Osteocyte (in vitro differentiated cells): Measurements from ENCODE around the gene SLC22A17. TPM values are rescaled to one million over a fixed set of nuclear protein-coding genes. Genes with fewer than 3 reads are reported as not detected.

Experiments used
- DNase-seq: peaks from one replicate; pipeline ENCODE4 v3.0.0; 2021; ENCODE audit warnings: mixed read lengths; ENCODE audit not compliant: unreplicated experiment; ENCODE audit errors: extremely low spot score
- H3K27ac Mint-ChIP-seq: one replicate; pipeline ENCODE4 v1.8.0; 2021; ENCODE audit warnings: mild to moderate bottlenecking, mixed read lengths; ENCODE audit not compliant: unreplicated experiment
- H3K27me3 Mint-ChIP-seq: one replicate; pipeline ENCODE4 v1.8.0; 2021; ENCODE audit warnings: mixed read lengths; ENCODE audit not compliant: unreplicated experiment
- H3K36me3 Mint-ChIP-seq: one replicate; pipeline ENCODE4 v1.8.0; 2021; ENCODE audit warnings: mixed read lengths; ENCODE audit not compliant: unreplicated experiment
- H3K4me1 Mint-ChIP-seq: one replicate; pipeline ENCODE4 v1.8.0; 2021; ENCODE audit warnings: mixed read lengths; ENCODE audit not compliant: unreplicated experiment
- H3K4me3 Mint-ChIP-seq: one replicate; pipeline ENCODE4 v1.8.0; 2021; ENCODE audit warnings: mild to moderate bottlenecking, moderate library complexity, mixed read lengths; ENCODE audit not compliant: unreplicated experiment
- H3K9me3 Mint-ChIP-seq: one replicate; pipeline ENCODE4 v1.8.0; 2021; ENCODE audit warnings: mixed read lengths; ENCODE audit not compliant: unreplicated experiment
- CTCF ChIP-seq: fragments of 200-600 bp; sonication (generic); IDR thresholded peaks from 2 replicates; pipeline ENCODE4 v1.5.0; 2021; ENCODE audit warnings: antibody characterized with exemption, mild to moderate bottlenecking, moderate library complexity
- total RNA-seq: library from RNA; stranded (reverse); gene quantifications from 2 replicates; pipeline ENCODE4 v1.2.1, GENCODE V29; 2021

Gene SLC22A17
- total RNA-seq, 1 donor from 2014 or later, result 42.7 TPM

- Mint-ChIP-seq H3K4me3 (no peak overlapping the region), H3K9me3 (no peaks in the 10 kb centered on the region)
Measured at GRCh38 chr14:23358553-23359166, 6.0 kb upstream of the SLC22A17 start.

GRCh38 chr14:23358042-23358441, 5.4 kb upstream of the SLC22A17 start:
- H3K36me3 Mint-ChIP-seq, result peaks cover 18% of the 10 kb centered on the region
- no peak overlapping the region for H3K27ac Mint-ChIP-seq
- TF ChIP-seq CTCF, result no peak
- DNase-seq, result peak; percentile 21
- no peaks in the 10 kb centered on the region for H3K9me3 Mint-ChIP-seq
- no peaks in the 10 kb centered on the region for H3K27me3 Mint-ChIP-seq
- peaks cover 12% of the 10 kb centered on the region for H3K4me1 Mint-ChIP-seq
- no peak overlapping the region for H3K4me3 Mint-ChIP-seq

More at GRCh38 chr14:23358553-23359166, 6.0 kb upstream of the SLC22A17 start:
- Mint-ChIP-seq H3K4me1 (peaks cover 13% of the 10 kb centered on the region), H3K27me3 (no peaks in the 10 kb centered on the region), H3K36me3 (peaks cover 18% of the 10 kb centered on the region), H3K27ac (no peak overlapping the region)
- no peak for TF ChIP-seq CTCF
- peak; percentile 83 for DNase-seq

- Mint-ChIP-seq H3K4me3 (no peak overlapping the region), H3K27ac (no peak overlapping the region), H3K9me3 (no peaks in the 10 kb centered on the region), H3K36me3 (peaks cover 18% of the 10 kb centered on the region), H3K4me1 (peaks cover 15% of the 10 kb centered on the region), H3K27me3 (no peaks in the 10 kb centered on the region)
- TF ChIP-seq CTCF, result no peak
- DNase-seq, result peak; percentile 66
Measured at GRCh38 chr14:23357261-23357660, 4.6 kb upstream of the SLC22A17 start.

- peaks cover 13% of the 10 kb centered on the region for H3K4me1 Mint-ChIP-seq
- H3K27ac Mint-ChIP-seq, result no peak overlapping the region
- no peaks in the 10 kb centered on the region for H3K9me3 Mint-ChIP-seq
- TF ChIP-seq CTCF, result no peak
- peaks cover 18% of the 10 kb centered on the region for H3K36me3 Mint-ChIP-seq
- peak; percentile 32 for DNase-seq
- no peak overlapping the region for H3K4me3 Mint-ChIP-seq
- no peaks in the 10 kb centered on the region for H3K27me3 Mint-ChIP-seq
Measured at GRCh38 chr14:23356662-23357061, 4.0 kb upstream of the SLC22A17 start.

- peaks cover 14% of the 10 kb centered on the region for H3K36me3 Mint-ChIP-seq
- H3K27ac Mint-ChIP-seq, result no peak overlapping the region
- peaks cover 10% of the 10 kb centered on the region for H3K4me1 Mint-ChIP-seq
- H3K4me3 Mint-ChIP-seq, result no peak overlapping the region
- DNase-seq, result peak; percentile 40
- H3K27me3 Mint-ChIP-seq, result no peaks in the 10 kb centered on the region
- TF ChIP-seq CTCF, result no peak
- no peaks in the 10 kb centered on the region for H3K9me3 Mint-ChIP-seq
Measured at GRCh38 chr14:23355871-23356435, 3.3 kb upstream of the SLC22A17 start.
